Right ventricle myocardium superior (tissue), 1 donor: ENCODE data around the gene RTTN. TPM values are rescaled to one million over a fixed set of nuclear protein-coding genes. Genes with fewer than 3 reads are reported as not detected.
"Not testable (repeated sequence)": the region's sequence is repeated elsewhere in the genome, so short reads cannot be mapped to it uniquely, and the experiment has no call there.

Source experiments
- ATAC-seq: fragments of 200-7000 bp; cut with Tn5 transposase; one replicate; pipeline ENCODE4 v1.9.1; 2020; ENCODE audit warnings: mild to moderate bottlenecking; ENCODE audit not compliant: poor library complexity
- DNase-seq: peaks from one replicate; pipeline ENCODE4 v3.0.0-alpha.2; 2020
- intact Hi-C: fragments of 100-400 bp; cut with DNase I; formaldehyde crosslinking; loops from one replicate; pipeline ENCODE4 v1.11.2; 2022
- total RNA-seq: library from RNA; stranded (reverse); fragmentation: NEBNext Ultra II Directional; extraction: Animal tissue kit (Norgen Biotek cat#: 25700); gene quantifications from one replicate; pipeline ENCODE4 v1.2.1, GENCODE V29; 2021
- donor health status: DM: no; HTN: yes; CAD: no; lungs with severe emphysema.

The RTTN gene
- total RNA-seq, 1 donor from 2014 or later, result 11.1 TPM

DNA sequence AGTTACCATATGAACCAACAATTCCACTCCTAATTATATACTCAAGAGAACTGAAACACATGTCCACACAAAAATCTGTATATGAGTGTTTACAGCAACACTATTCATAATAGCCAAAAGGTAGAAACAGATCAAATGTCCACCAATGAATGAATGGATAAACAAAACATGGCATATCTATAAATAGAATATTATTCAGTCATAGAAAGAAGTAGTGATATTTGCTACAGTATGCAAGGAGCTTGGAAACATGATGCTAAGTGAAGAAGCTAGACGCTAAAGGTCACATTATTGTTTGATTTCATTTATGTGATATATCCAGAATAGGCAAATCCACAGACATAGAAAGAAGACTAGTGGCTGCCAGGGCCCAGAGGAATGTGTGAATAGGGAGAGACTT, 92.0 kb downstream of the RTTN start:
- intact Hi-C loops, result no loop called here
- ATAC-seq (no peak), DNase-seq (no peak)

DNA sequence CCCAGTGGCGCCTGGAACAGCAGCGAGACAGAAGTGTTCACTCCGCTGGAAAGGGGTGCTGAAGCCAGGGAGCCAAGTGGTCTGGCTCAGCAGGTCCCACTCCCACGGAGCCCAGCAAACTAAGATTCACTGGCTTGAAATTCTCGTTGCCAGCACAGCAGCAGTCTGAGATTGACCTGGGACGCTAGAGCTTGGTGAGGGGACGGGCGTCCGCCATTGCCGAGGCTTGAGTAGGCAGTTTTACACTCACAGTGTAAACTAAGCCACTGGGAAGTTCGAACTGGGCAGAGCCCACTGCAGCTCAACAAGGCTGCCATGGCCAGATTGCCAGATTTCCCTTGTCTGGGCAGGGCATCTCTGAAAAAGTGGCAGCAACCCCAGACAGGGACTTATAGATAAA, 94.8 kb downstream of the RTTN start:
- ATAC-seq (no peak), DNase-seq (no peak)
- intact Hi-C loops, result no loop called here

- intact Hi-C loops, result no loop called here
- ATAC-seq, result no peak
Observed at GRCh38 chr18:70107091-70107490, 98.4 kb downstream of the RTTN start.

DNA sequence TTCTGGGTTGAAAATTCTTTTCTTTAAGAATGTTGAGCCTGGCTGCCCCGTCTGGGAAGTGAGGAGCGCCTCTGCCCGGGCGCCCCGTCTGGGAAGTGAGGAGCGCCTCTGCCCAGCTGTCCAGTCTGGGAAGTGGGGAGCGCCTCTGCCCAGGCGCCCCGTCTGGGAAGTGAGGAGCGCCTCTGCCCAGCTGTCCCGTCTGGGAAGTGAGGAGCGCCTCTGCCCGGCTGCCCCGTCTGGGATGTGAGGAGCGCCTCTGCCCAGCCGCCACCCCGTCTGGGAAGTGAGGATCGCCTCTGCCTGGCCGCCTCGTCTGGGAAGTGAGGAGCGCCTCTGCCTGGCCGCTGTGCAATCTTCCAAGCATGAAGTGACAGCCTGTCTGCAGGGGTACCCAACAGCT, 102.6 kb downstream of the RTTN start:
- DNase-seq, intact Hi-C loops, ATAC-seq: not testable (repeated sequence)

More at GRCh38 chr18:70107091-70107490, 98.4 kb downstream of the RTTN start:
- no peak for DNase-seq

- ATAC-seq (no peak), DNase-seq (no peak)
- intact Hi-C loops, result no loop called here
Observed at GRCh38 chr18:70089858-70090257, 115.6 kb downstream of the RTTN start.

DNA sequence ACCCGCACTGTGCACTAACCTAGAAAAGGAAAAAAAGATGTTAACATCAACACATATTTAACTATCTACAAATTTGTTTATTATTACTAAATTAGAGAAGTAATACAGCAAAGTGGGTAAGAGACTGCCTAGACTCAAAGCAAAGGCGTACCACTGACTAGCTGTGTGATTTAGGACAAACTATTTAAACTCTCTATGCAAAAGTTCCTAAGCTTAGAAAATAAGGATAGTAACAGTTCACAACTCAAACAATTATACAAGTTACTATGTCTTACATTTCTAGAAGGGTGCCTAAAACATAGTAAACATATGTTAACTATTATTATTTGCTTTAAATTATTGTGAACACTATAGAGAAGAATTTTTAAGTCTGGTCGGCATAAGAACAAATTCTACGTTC, 119.4 kb downstream of the RTTN start:
- DNase-seq (no peak), ATAC-seq (no peak)
- intact Hi-C loops, result no loop called here

- no peak for ATAC-seq
- DNase-seq, result no peak
- intact Hi-C loops, result no loop called here
Observed at GRCh38 chr18:70085641-70086040, 119.8 kb downstream of the RTTN start.

- no peak for ATAC-seq
- DNase-seq, result no peak
- intact Hi-C loops, result loop anchor here (5.0 kb wide), 1 partner anchor 1235 kb away; no protein-coding TSS in a partner anchor
Observed at GRCh38 chr18:70082430-70082829, 123.1 kb downstream of the RTTN start.

GRCh38 chr18:70078106-70078505, 127.4 kb downstream of the RTTN start:
- no peak for DNase-seq
- intact Hi-C loops, result no loop called here
- ATAC-seq, result no peak

DNA sequence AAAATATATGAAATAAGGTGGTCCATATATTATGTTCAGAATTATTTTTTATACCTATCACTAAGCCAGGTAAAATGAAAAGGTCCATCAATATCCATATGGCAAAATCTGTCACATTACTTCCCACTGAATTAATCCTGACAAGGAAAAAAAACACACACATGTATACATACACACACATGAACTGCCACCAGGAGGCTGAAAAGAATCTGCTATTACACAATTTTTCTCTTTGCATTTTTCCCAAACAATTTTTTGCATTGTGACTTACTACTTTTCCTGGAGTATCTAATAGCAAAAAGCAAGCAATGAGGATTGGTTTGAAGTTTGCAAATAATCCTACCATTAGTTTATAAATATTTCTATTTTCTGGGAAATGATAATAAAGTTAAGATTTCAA, 129.6 kb downstream of the RTTN start:
- no peak for DNase-seq
- ATAC-seq, result no peak
- intact Hi-C loops, result no loop called here

GRCh38 chr18:70074116-70074515, 131.4 kb downstream of the RTTN start:
- intact Hi-C loops, result loop anchor here (5.0 kb wide), 1 partner anchor 437 kb away; no protein-coding TSS in a partner anchor
- DNase-seq (no peak), ATAC-seq (no peak)

GRCh38 chr18:70073432-70073831, 132.1 kb downstream of the RTTN start:
- no peak for DNase-seq
- no peak for ATAC-seq
- intact Hi-C loops, result loop anchor here (5.0 kb wide), 1 partner anchor 436 kb away; no protein-coding TSS in a partner anchor

DNA sequence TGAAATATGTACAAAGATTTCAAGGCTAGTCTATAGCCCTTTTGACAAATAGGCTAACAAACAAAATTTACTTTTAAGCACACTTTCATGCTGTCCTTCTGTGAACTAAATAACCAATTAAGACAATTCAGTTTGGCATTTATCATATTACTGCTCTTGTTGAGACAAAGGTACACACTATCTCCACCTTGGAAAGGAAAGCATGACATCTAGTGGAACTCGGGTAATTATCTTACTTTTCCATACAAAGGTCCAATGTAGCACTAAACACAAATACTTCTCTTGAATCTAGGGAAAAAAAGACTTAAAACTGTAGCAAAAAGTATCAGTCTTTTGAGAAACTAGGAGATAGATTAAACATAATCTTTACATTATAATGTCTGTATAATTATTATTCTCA, 132.8 kb downstream of the RTTN start:
- intact Hi-C loops, result loop anchor here (5.0 kb wide), 1 partner anchor 435 kb away; no protein-coding TSS in a partner anchor
- ATAC-seq (peak; percentile 74), DNase-seq (no peak)

DNA sequence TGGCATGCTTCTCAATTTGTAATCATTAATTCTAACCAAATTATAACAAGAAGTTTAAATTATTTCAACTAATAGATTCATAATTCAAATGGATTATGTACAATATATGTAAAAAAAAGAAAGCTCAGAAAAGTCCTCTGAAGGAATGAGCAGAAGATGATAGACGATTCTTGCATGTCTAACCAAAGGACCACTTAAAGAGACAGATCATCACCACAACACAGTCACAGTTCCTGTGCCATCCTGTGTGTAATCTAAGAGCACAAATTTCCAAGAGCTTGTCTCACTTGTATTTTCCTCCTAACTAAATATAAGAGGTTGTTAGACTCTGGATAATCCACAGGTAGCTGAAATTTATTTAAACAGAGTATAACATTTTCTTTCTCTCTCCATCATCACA, 135.5 kb downstream of the RTTN start:
- DNase-seq (no peak), ATAC-seq (no peak)
- intact Hi-C loops, result loop anchor here (5.0 kb wide), 1 partner anchor 433 kb away; no protein-coding TSS in a partner anchor

DNA sequence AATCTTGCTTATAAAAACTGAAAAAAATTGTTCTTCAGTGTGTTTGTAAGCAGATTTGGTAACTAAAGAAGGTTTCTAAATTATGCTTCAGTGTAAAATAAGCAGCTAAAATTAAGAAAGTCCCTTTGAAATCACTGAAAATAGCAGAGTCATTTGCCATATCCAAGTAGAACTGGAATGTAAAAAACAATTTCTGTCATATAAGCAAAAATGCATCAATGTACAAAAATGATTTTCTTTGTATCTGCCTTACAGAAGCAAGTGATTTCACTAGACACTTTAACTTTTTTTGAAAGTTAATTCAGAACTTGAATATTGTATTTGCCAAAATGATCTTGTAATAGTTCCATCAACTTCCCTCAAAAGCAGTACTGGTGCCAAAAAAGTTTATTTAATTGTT, 136.1 kb downstream of the RTTN start:
- DNase-seq (no peak), ATAC-seq (no peak)
- intact Hi-C loops, result no loop called here

DNA sequence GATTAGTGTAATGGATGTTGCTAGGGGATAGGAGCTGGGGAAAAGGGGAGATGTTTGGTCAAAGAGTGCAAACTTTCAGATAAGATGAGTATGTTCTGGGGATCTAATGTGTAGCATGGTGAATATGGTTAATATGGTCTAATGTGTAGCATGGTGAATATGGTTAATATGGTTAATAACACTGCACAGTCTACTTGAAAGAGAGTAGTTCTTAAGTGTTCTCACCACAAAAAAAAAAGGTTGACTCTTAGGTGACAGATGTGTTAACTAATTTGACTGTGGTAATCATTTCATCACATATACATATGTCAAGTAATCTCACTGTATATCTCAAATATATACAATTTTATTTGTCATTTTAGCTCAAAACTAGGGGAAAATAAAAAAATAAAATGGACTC, 136.5 kb downstream of the RTTN start:
- ATAC-seq (no peak), DNase-seq (no peak)
- intact Hi-C loops, result no loop called here

DNA sequence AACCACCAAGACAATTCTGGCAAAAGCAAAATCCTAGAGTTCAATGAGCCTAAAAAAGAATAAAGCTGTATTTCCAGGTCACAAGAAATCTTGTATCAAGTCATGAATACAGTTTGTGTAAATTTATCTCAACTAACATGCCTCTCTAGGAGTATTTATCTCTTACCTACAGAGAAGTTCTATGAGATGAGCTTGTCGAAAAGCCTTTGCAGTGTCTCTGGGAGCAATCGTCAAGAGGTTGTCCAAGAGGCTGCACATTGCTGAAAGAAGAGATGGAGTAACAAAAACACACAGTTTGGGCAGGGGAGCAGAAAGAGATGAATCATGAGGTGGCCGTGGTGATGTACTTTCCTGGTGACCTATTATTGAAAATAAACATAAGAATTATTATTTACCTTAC, 145.8 kb downstream of the RTTN start:
- ATAC-seq, result no peak
- no peak for DNase-seq
- intact Hi-C loops, result no loop called here

- DNase-seq, result no peak
- intact Hi-C loops, result no loop called here
- no peak for ATAC-seq
Observed at GRCh38 chr18:70058916-70059315, 146.6 kb downstream of the RTTN start.

DNA sequence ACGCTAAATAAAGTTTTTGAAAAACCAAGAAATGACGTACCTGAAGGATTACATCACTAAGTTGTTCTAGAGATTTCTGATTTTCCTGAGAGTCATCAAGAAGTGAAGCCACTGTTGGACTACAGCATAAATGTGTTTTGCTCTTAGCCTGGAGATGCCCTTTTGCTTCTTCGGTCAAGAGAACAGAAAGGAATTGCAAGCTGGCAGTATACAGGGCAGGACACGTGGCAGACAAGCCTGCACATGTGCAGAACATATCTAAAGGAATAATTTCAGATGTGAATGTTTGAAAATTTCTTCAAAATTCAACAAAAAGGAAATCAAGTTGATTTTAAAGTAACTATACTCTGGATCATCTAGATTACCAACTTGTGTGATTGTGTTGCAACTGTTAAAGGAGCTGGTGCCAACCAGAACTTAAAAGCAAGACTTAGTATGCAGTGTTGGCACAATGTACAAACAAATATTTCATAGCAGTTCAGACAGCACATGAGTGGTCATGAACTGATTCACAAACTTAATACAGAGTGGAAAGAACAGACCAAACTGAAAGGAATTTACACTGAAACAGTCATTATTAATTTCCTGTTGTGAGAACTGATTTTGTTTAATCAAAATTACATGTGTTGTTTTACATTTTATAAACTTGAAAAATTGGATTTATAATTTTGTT, 157.4 kb downstream of the RTTN start:
- DNase-seq (no peak), ATAC-seq (peak; percentile 84)
- intact Hi-C loops, result no loop called here

DNA sequence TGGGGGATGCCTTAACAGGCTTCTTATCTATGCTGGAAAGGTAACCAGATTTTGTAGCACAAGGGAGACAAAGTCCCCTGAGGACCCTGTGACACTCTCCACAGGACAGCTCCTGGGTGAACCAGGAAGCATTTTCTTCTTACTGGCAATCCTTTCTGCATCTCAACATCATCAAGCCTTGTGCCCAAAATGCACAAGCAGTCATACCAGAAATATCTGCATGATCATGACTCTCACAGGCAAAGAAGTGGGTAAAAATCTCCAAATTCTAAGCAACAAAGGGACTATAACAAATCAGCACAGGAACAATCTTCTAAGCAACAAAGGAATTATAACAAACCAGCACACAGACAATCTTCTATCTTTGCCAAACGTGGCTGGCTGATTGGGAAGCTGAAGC, 158.7 kb downstream of the RTTN start:
- DNase-seq, result no peak
- intact Hi-C loops, result no loop called here
- peak; percentile 32 for ATAC-seq

GRCh38 chr18:70046207-70046606, 159.3 kb downstream of the RTTN start:
- DNase-seq (no peak), ATAC-seq (peak; percentile 78)
- intact Hi-C loops, result no loop called here
